Ramos (cell line): ENCODE measurements around the gene DGLUCY.
"Not testable (repeated sequence)": the region's sequence is repeated elsewhere in the genome, so short reads cannot be mapped to it uniquely, and the experiment has no call there.

ENCODE experiments used
- in situ Hi-C: fragments of 300-500 bp; cut with MboI; formaldehyde crosslinking; loops from one replicate; pipeline ENCODE4 v1.14.3; 2022; ENCODE audit warnings: low sequenced_read_pairs; ENCODE audit not compliant: unreplicated experiment

DGLUCY gene

GRCh38 chr14:91103116-91103515, 10.8 kb upstream of the DGLUCY start:
- in situ Hi-C loops = no loop called here

GRCh38 chr14:91108941-91109611, 4.8 kb upstream of the DGLUCY start:
- in situ Hi-C loops = no loop called here

GRCh38 chr14:91111443-91111842, 2.4 kb upstream of the DGLUCY start:
- in situ Hi-C loops = no loop called here

GRCh38 chr14:91112194-91112593, 1.7 kb upstream of the DGLUCY start:
- in situ Hi-C loops = no loop called here

- in situ Hi-C loops = no loop called here
Observed at GRCh38 chr14:91114079-91115065, 499 bp downstream of the DGLUCY start.

GRCh38 chr14:91115986-91116770, 2.3 kb downstream of the DGLUCY start:
- in situ Hi-C loops = no loop called here

GRCh38 chr14:91116913-91117588, 3.2 kb downstream of the DGLUCY start:
- in situ Hi-C loops = no loop called here

GRCh38 chr14:91117960-91118359, 4.1 kb downstream of the DGLUCY start:
- in situ Hi-C loops = no loop called here

GRCh38 chr14:91118511-91119068, 4.7 kb downstream of the DGLUCY start:
- in situ Hi-C loops = no loop called here

DNA sequence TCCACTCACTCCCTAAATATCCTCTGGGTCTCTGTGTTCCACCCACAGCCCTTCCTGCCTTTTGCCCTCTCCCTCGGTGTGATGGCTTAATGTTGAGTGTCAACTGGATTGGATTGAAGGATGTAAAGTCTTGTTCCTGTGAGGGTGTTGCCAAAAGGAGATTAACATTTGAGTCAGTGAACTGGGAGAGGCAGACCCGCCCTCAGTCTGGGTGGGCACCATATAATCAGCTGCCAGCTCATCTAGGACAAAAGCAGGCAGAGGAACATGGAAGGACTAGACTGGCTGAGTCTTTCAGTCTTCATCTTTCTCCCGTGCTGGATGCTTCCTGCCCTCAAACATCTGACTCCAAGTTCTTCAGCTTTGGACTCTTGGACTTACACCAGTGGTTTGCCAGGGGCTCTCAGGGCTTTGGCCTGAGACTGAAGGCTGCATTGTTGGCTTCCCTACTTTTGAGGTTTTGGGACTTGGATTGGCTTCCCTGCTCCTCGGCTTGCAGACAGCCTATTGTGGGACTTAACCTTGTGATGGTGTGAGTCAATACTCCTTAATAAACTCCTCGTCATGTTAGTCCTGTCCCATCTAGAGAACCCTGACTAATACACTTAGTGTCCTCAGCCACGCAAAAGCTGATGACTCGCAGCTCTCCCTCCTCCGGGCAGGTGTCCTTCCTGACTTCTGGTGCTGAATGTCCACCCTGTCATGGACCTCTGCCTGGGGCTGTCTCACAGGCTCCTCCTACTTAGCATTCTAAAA, 5.9 kb downstream of the DGLUCY start:
- in situ Hi-C loops = no loop called here

DNA sequence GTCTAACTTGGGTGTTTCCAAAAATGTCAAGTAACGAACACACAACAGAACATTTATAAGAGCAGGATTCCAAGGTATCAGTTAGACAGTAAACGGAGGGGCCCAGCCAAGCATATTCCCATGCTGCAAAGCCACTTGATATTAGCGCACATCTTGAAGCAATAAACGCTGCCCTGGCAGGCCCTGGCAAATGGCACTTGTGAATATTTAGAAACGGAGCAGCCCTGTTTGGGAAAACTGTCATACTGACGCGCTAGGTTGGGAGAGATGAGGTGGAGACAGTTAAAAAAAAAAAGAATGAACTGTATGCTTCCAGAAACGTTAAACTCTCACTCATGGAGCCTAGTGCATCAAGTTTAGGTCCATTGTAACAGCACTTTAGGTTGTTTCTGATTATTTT, 9.3 kb downstream of the DGLUCY start:
- in situ Hi-C loops = no loop called here

- in situ Hi-C loops = not testable (repeated sequence)
Observed at GRCh38 chr14:91124406-91125270, 10.8 kb downstream of the DGLUCY start.

- in situ Hi-C loops = no loop called here
Observed at GRCh38 chr14:91125271-91125660, 11.4 kb downstream of the DGLUCY start.

- in situ Hi-C loops = no loop called here
Observed at GRCh38 chr14:91125801-91126200, 11.9 kb downstream of the DGLUCY start.

- in situ Hi-C loops = no loop called here
Observed at GRCh38 chr14:91126761-91127160, 12.9 kb downstream of the DGLUCY start.

- in situ Hi-C loops = no loop called here
Observed at GRCh38 chr14:91127401-91127801, 13.5 kb downstream of the DGLUCY start.

GRCh38 chr14:91127924-91128323, 14.1 kb downstream of the DGLUCY start:
- in situ Hi-C loops = no loop called here

DNA sequence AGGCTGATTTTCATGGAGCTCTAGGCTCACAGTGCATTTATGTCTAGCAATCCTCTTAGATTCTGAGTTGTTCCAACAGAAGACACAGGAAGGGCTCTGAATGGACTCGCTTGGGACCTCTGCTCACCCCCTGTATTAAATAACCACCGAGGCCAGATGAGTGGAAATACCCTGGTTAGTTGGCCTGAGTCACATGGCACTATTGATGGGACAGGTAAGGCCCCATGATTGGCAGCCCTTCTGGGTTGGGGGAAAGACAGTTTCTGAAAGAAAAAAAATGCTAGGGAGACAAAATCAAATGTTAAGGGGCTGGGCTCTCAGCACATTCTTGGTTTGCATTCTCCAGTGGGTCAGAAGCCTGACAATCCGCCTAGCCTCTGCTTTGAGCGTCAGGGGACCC, 14.8 kb downstream of the DGLUCY start:
- in situ Hi-C loops = no loop called here
